ENCODE results near the gene PCNX2.

PCNX2 gene

GRCh38 chr1:232952514-232953499 is 342.7 kb downstream of the PCNX2 start:
- peak; percentile 55 to 69 (median 66) for DNase-seq

GRCh38 chr1:232951605-232952004 is 343.9 kb downstream of the PCNX2 start:
- DNase-seq = no peak

GRCh38 chr1:232951180-232951579 is 344.3 kb downstream of the PCNX2 start:
- no peak for DNase-seq

- peak; percentile 96 to 99 (median 98) for DNase-seq
Measured at GRCh38 chr1:232950197-232951176, 345.0 kb downstream of the PCNX2 start, which contains the start of gene NTPCR. Gene NTPCR, plus strand, starts transcription at chr1:232950611. Its CDS starts 100 bp downstream, at chr1:232950711.

GRCh38 chr1:232949636-232950196 is 345.8 kb downstream of the PCNX2 start:
- no peak for DNase-seq

- DNase-seq = peak in 1 of 3 donors; percentile 24
Measured at GRCh38 chr1:232944347-232944746, 351.2 kb downstream of the PCNX2 start.

- DNase-seq = no peak
Measured at GRCh38 chr1:232943679-232944252, 351.8 kb downstream of the PCNX2 start.

- no peak for DNase-seq
Measured at GRCh38 chr1:232942413-232943294, 352.9 kb downstream of the PCNX2 start.

GRCh38 chr1:232940262-232940661 is 355.3 kb downstream of the PCNX2 start:
- no peak for DNase-seq

- DNase-seq = no peak
Measured at GRCh38 chr1:232939748-232940147, 355.8 kb downstream of the PCNX2 start.

GRCh38 chr1:232938926-232939325 is 356.6 kb downstream of the PCNX2 start:
- DNase-seq = no peak

- peak in 2 of 3 donors; percentile 37 to 50 for DNase-seq
Measured at GRCh38 chr1:232937741-232938375, 357.7 kb downstream of the PCNX2 start.

- DNase-seq = no peak
Measured at GRCh38 chr1:232936941-232937340, 358.6 kb downstream of the PCNX2 start.

Data from suppressor macrophage treated with lipopolysaccharide for 1 hour (primary cell).